ENCODE measurements around the gene RBM17. TPM values are rescaled to one million over a fixed set of nuclear protein-coding genes. Genes with fewer than 3 reads are reported as not detected.

The RBM17 gene
- total and polyA plus RNA-seq, 2 of the 4 experiments (the other 2 are of a cell fraction), result 24.6 to 56.7 TPM

- ATAC-seq (ENCODE audit: low read depth) (no peak), DNase-seq (no peak)
- POLR2A ChIA-PET (ENCODE audit: unreplicated experiment), result no interaction called here
- Histone ChIP-seq H2AFZ (replicated peaks; ENCODE audit: low read length, poor library complexity) (no peak overlapping the region), H3K4me2 (ENCODE audit: low read depth, low read length) (no peak overlapping the region), H4K91ac (ENCODE audit: insufficient read depth, low read depth, low read length) (no peak overlapping the region), H3K27me3 (ENCODE audit: control insufficient read depth, insufficient read depth, low read length) (no peaks in the 10 kb centered on the region), H3K18ac (ENCODE audit: low read depth, low read length) (no peak overlapping the region), H2BK20ac (ENCODE audit: low read depth, low read length) (no peak overlapping the region), H3K9me1 (ENCODE audit: insufficient read depth, low read length) (no peaks in the 10 kb centered on the region), H3K36me3 (ENCODE audit: control insufficient read depth, insufficient read depth, low read length) (peaks cover 22% of the 10 kb centered on the region), H2AK9ac (replicated peaks; ENCODE audit: low read depth, low read length, poor library complexity) (no peak overlapping the region), H2BK15ac (ENCODE audit: low read depth, low read length) (no peak overlapping the region), H3K4ac (ENCODE audit: low read depth, low read length) (no peak overlapping the region), H3K56ac (ENCODE audit: extremely low read depth, insufficient read depth, low read length) (no peak overlapping the region), H3K23ac (ENCODE audit: low read depth, low read length) (no peak overlapping the region), H3K9me3 (ENCODE audit: control insufficient read depth, insufficient read depth, low read length) (no peaks in the 10 kb centered on the region), H2BK120ac (ENCODE audit: low read depth, low read length) (no peak overlapping the region), H3K14ac (replicated peaks; ENCODE audit: low read depth, low read length) (no peak overlapping the region), H3K27ac (ENCODE audit: insufficient read depth, low read length) (no peak overlapping the region), H3K9ac (ENCODE audit: low read depth, low read length) (no peak overlapping the region), H2AK5ac (ENCODE audit: low read depth, low read length) (no peak overlapping the region), H3K4me3 (ENCODE audit: insufficient read depth, low read depth, low read length) (no peak overlapping the region), H3K4me1 (ENCODE audit: control insufficient read depth, insufficient read depth, low read length) (no peaks in the 10 kb centered on the region), H3K79me1 (ENCODE audit: low read depth in 1 of 2, low read length in 2 of 2) (peaks cover 29 to 34% of the 10 kb centered on the region in 2 experiments), H4K20me1 (ENCODE audit: insufficient read depth, low read length) (peaks cover 19% of the 10 kb centered on the region), H4K5ac (ENCODE audit: low read depth, low read length) (no peak overlapping the region), H2BK5ac (ENCODE audit: low read depth, low read length, poor library complexity, severe bottlenecking) (no peak overlapping the region), H4K8ac (ENCODE audit: low read depth in 2 of 2, low read length in 2 of 2) (no peak overlapping the region)
- CTCF ChIA-PET, result no interaction called here
- TF ChIP-seq CEBPB (IDR thresholded peaks at IDR 0.05; ENCODE audit: low read depth, low read length) (no peak), USF2 (IDR thresholded peaks at IDR 0.05; ENCODE audit: low read depth, low read length) (no peak), MXI1 (IDR thresholded peaks at IDR 0.05; ENCODE audit: borderline replicate concordance, low read depth, low read length) (no peak), BHLHE40 (IDR thresholded peaks at IDR 0.05; ENCODE audit: low read depth, low read length) (no peak), NFE2L2 (IDR thresholded peaks at IDR 0.05; ENCODE audit: low read depth, low read length) (no peak), RAD21 (IDR thresholded peaks at IDR 0.05; ENCODE audit: low read length) (no peak), ELK1 (IDR thresholded peaks at IDR 0.05; ENCODE audit: borderline replicate concordance, low read depth, low read length) (no peak), MAFK (IDR thresholded peaks at IDR 0.05; ENCODE audit: low read depth, low read length) (no peak), CTCF (conservative IDR thresholded peaks at IDR 0.05; ENCODE audit: low read depth, low read length) (no peak), SMC3 (IDR thresholded peaks at IDR 0.05; ENCODE audit: low read depth, low read length) (no peak)
- in situ Hi-C loops (cut with MboI; ENCODE audit: low sequenced_read_pairs) (no loop called here), dilution Hi-C loops (cut with HindIII; ENCODE audit: low sequenced_read_pairs, unreplicated experiment) (no loop called here), intact Hi-C loops (cut with micrococcal nuclease) (no loop called here)
- WGBS, 2 experiments (ENCODE audit: extremely low coverage in 2 of 2, insufficient read length in 1 of 2), result 96% methylated on average over 4 of the region's 8 CpGs; no CpG with 5 or more reads in 1 of the 2 experiments
- BruUV-seq (replicated peaks), result no TSS peak
These were observed 13.3 kb downstream of the RBM17 start for GRCh38 chr10:6102128-6102527.

All from IMR-90 (cell line).